GM19467 (cell line): Measurements from ENCODE around the gene VPS16.
"Not testable (repeated sequence)": the region's sequence is repeated elsewhere in the genome, so short reads cannot be mapped to it uniquely, and the experiment has no call there.

ENCODE experiments used
- ATAC-seq: cut with Tn5 transposase; IDR thresholded peaks from one replicate; pipeline ENCODE4 v1.9.1; 2021; ENCODE audit warnings: mild to moderate bottlenecking, moderate library complexity; ENCODE audit not compliant: unreplicated experiment

Gene VPS16

DNA sequence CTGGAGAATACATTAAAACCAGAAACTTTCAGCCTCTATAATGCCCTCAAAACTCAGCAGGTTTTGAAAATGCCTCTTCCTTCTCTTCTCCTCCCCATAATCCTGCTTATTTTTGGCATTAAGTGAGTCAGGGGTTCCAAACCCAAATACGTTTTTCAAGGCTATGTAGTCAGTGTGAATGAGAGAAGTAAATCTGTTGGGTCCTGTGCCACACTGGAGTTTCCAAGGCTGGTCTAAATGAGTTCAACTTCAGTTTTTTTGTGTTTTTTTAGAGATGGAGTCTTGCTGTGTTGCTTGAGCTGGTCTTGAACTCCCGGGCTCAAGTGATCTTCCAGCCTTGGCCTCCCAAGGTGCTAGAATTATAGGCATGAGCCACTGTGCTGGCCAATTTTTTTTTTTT, 53.7 kb downstream of the VPS16 start:
- ATAC-seq = no peak

DNA sequence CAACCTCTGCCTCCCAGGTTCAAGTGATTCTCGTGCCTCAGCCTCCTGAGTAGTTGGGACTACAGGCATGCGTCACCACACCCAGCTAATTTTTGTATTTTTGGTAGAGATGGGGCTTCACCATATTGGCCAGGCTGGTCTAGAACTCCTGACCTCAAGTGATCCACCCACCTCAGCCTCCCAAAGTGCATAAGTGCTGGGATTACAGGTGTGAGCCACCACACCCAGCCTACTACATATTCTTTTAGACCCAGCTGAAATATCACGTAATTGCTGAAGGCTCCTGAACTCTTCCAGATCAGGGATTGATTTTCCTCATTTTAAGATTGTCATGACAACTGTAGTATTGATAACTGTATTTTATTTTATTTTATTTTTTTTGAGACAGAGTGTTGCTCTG, 54.6 kb downstream of the VPS16 start:
- ATAC-seq = not testable (repeated sequence)

DNA sequence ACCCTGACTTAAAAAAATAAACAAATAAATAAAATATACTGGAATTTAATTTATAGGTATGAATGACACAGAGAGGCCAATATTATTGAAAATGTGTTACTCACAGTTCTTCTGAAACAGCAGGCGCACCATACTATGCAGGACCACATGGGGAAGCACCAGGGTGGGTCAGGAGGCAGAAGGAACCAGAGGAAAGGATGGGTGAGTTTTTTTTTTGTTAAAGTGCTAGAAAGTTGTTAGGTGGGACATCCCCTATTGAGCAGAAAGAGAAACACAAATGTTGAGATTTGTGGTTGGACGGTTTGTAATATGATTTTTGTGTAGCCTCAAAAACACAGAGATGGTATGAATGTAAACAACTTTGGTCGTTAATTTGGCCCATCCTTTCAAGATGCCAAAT, 58.7 kb downstream of the VPS16 start:
- ATAC-seq = no peak

DNA sequence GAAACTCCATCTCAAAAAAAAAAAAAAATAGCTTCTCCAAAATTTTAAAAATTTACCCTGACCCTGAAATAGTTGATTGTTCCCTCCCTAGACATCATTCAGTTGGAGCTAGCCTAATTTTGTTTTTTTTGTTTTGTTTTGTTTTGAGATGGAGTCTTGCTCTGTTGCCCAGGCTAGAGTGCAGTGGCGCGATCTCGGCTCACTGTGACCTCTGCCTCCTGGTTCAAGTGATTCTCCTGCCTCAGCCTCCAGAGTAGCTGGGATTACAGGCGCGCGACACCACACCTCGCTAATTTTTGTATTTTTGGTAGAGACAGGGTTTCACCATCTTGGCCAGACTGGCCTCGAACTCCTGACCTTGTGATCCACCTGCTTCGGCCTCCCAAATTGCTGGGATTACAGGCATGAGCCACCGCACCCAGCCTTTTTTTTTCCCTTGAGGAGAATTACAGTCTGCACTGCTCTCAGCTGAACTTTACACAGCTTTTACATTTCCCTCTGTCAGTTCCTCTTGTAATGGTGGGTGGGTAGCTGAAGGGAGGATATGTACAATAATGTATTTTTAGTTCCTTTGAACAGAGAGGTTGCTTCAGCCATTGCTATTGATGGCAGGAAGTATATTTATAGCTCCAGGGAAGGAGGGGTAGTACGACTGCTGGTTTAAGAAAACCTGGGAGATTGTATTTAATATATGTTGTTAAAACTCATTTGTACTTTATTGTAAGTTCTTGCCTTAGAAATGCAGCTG, 60.5 kb downstream of the VPS16 start:
- no peak for ATAC-seq

DNA sequence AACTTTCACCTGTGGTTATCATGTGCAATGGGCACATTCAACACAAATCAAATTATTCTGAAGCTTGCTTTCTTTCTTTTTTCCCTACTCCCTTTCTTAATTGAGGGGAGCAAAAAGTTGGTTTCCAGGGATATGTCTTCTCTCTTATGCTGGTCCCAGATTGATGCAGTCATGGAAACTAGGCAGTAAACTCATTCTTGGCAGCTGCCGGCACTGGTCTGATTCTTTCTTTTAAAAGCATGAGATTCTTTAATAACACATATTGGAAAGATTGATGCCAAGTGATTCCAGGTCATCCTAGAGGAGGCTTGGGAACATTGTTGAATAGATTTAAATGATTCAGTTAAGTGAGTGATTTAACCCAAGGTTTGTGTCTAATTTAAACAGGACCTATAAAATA, 61.7 kb downstream of the VPS16 start:
- no peak for ATAC-seq

DNA sequence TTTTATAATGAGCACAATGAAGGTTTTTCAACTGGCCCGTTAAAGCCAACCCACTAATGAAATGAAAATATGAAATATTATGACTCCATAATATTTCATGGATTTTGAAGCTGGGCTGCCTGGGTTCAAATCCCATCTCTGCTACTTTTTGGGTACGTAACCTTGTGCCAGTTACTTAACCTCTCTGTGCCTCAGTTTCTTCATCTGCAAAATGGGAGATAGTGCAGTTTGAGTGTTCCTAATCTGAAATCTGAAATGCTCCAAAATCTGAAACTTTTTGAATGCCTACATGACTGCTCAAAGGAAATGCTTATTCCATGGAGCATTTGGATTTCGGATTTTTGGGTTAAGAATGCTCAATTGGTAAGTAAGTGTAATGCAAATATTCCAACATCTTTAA, 62.3 kb downstream of the VPS16 start:
- ATAC-seq = no peak

DNA sequence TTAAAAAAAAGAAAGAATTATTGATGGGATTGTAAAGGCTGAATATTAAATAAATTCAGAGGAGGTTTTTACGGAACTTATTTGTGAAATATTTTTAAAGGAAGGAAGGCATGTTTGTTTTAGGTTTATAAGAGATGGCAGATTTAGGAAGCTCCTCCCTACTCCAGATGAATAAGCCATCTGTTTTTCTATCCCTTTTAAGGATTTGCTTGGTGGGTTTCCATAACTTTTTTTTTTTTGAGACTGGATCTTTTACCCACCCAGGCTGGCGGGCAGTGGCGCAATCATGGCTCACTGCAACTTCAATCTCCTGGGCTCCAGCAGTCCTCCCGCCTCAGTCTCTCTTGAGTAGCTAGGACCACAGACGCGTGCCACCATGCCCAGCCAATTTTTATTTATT, 63.1 kb downstream of the VPS16 start:
- ATAC-seq = no peak

DNA sequence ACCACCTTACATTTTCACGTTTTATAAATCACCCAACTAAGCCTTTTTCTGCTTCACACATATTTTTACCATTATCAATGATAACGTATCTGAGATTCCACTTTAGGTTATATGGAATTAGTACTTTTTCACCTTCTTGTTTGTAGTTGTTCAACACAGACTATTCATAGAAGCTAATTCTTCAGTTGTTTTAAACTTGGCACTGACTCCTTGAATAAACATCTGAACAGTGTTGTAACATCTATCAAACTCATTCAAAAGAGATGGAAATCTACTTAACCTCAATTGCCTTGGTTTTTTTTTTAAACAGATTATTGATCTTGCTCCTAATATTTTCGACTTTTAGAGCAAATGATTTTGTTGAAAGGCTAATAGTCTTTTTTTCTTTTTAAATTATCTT, 67.0 kb downstream of the VPS16 start:
- no peak for ATAC-seq

DNA sequence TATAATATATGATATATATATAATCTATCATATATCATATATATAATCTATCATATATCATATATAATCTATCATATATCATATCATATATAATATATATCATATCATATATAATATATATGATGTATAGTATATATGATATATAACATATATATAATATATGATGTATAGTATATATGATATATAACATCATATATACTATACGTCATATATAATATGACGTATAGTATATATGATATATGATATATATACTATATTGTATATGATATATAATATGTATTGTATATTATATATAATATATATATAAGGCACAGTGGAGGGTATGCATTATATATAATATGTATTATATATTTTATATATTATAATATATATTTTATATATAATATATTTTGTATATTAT, 69.4 kb downstream of the VPS16 start:
- no peak for ATAC-seq

DNA sequence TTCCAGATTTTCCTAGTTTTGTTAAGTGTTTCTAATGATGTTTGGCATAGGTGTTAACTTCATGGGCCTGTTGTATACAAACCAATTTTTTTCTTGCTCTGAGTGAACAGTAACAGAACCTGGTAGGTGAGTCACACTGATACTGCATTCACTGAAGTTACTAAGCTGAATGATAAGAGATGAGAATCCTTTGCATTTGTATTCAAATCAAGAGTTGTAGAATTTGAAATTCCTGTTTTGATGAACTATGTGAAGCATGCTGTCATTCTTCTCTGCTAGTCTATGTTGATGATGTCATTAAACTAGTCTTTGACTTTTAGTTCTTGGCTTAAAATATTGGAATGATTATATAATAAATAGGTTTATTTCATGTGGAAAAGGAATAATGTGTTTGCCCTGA, 70.7 kb downstream of the VPS16 start:
- no peak for ATAC-seq

DNA sequence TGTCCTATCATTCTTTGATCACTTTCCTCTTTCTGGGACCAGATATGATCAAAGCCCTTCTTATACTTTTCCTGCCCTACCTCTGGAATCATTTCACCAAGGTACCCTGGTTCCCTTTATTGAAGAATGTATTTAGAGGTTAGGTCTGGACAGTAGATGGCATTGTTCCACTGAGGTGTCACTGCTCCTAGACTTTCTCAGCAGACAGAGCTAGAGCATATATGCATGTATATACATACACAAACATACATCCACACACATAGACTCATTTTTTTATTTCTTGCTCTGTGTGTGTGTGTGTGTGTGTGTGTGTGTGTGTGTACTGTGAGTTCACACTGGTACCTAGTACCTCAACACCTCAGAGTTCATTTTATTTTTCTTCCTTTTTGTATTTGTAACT, 73.6 kb downstream of the VPS16 start:
- no peak for ATAC-seq
